Keratinocyte (primary cell): Measurements from ENCODE around the gene KRT9.

Experiments used
- EZH2 ChIP-seq: IDR thresholded peaks from one replicate; pipeline ENCODE4 v1.6.1; 2012; ENCODE audit warnings: inconsistent platforms, mild to moderate bottlenecking, low read length, moderate library complexity
- TF ChIP-seq, protein P1 (sequence below), 3 experiments: IDR thresholded peaks in 1 of 3; conservative IDR thresholded peaks in 1 of 3; optimal IDR thresholded peaks in 1 of 3; 2 replicates in 2 of 3; 3 replicates in 1 of 3; pipeline versions ENCODE3 to v1.5.1; 2011; ENCODE audit warnings: low read length in 3 of 3, mild to moderate bottlenecking in 3 of 3, moderate library complexity in 2 of 3, control low read depth in 1 of 3, inconsistent platforms in 1 of 3; ENCODE audit not compliant: insufficient read depth in 2 of 3; ENCODE audit errors: extremely low read depth in 1 of 3

- TF ChIP-seq EZH2: no peak
- TF ChIP-seq, protein P1, sequence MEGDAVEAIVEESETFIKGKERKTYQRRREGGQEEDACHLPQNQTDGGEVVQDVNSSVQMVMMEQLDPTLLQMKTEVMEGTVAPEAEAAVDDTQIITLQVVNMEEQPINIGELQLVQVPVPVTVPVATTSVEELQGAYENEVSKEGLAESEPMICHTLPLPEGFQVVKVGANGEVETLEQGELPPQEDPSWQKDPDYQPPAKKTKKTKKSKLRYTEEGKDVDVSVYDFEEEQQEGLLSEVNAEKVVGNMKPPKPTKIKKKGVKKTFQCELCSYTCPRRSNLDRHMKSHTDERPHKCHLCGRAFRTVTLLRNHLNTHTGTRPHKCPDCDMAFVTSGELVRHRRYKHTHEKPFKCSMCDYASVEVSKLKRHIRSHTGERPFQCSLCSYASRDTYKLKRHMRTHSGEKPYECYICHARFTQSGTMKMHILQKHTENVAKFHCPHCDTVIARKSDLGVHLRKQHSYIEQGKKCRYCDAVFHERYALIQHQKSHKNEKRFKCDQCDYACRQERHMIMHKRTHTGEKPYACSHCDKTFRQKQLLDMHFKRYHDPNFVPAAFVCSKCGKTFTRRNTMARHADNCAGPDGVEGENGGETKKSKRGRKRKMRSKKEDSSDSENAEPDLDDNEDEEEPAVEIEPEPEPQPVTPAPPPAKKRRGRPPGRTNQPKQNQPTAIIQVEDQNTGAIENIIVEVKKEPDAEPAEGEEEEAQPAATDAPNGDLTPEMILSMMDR (optimal IDR thresholded peaks at IDR 0.05 in 1 of 3, IDR thresholded peaks at IDR 0.05 in 1 of 3, conservative IDR thresholded peaks at IDR 0.05 in 1 of 3; ENCODE audit: extremely low read depth in 1 of 3, insufficient read depth in 2 of 3, low read length in 3 of 3): no peak
Observed at GRCh38 chr17:41551365-41551764, 20.5 kb downstream of the KRT9 start.
